Measurements from ENCODE around the gene GRHPR.
"Not testable (repeated sequence)": the region's sequence is repeated elsewhere in the genome, so short reads cannot be mapped to it uniquely, and the experiment has no call there.

The GRHPR gene

DNA sequence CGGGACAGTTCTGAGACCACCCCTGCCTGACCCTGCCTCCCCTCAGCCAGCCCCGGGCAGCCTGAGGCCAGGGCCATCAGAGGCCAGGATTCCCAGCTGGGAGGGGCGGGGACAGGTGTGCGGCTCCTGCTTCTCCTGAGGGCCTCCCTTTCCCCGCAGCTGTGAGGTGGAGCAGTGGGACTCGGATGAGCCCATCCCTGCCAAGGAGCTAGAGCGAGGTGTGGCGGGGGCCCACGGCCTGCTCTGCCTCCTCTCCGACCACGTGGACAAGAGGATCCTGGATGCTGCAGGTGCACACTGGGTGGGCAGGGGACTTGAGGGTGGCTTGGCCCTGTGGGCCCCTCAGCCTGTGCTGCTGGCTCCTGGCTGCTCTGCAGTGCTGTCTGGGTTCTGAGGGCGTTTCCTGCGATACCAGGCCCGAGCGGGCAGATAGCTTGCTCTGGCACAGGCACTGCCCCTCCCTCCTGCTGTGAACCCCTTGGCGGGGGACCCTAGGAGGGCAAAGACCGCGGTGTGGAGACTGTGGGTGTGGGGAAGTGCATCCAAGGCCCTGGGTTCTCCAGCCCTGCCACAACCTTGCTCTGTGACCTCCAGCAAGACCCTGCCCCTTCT, 2.3 kb downstream of the GRHPR start:
- Mint-ChIP-seq H3K4me1 (ENCODE audit: low read depth) (peaks cover 22% of the 10 kb centered on the region), H3K27ac (no peak overlapping the region), H3K4me3 (no peak overlapping the region), H3K27me3 (no peaks in the 10 kb centered on the region), H3K36me3 (ENCODE audit: low read depth) (peaks cover 25% of the 10 kb centered on the region), H3K9me3 (no peaks in the 10 kb centered on the region)

DNA sequence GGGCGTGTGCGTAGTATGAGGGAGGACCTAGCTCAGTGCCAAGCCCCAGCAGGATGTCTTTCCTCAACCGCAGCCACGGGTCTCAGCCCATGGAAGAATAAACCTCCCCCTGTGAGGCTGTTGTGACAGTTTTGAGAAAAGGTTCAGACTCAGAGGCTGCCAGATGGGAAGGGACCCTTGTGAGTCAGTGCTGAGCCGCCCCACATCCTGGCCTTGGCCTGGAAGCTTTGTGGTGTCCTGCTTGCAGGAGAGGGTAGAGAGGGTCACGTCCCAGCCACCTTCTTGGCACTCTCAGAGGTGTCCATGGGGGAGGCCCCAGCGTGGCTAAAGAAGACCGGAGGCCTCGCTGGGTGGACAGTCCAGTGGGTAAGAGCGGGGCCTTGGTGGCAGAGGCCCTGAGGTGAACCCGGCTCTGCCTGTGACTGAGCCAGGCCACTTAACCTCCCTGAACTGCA, 2.8 kb downstream of the GRHPR start:
- Mint-ChIP-seq H3K27ac (no peak overlapping the region), H3K9me3 (no peaks in the 10 kb centered on the region), H3K4me1 (ENCODE audit: low read depth) (peaks cover 22% of the 10 kb centered on the region), H3K27me3 (no peaks in the 10 kb centered on the region), H3K36me3 (ENCODE audit: low read depth) (peaks cover 26% of the 10 kb centered on the region), H3K4me3 (no peak overlapping the region)

DNA sequence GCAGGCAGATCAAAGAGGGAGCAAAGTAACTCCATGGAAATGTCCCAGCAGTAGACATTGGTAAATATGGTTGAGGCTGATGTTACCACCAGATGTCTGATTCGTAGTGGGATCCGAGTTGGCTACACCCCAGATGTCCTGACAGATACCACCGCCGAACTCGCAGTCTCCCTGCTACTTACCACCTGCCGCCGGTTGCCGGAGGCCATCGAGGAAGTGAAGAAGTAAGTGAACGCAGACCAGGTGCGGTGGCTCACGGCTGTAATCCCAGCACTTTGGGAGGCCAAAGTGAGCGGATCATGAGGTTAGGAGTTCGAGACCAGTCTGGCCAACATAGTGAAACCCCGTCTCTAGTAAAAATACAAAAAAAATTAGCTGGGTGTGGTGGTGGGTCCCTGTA, 3.9 kb downstream of the GRHPR start:
- not testable (repeated sequence) for H3K27me3 Mint-ChIP-seq, H3K4me3 Mint-ChIP-seq, H3K9me3 Mint-ChIP-seq, H3K27ac Mint-ChIP-seq
- H3K36me3 Mint-ChIP-seq (ENCODE audit: low read depth), result peaks cover 30% of the 10 kb centered on the region
- peaks cover 22% of the 10 kb centered on the region for H3K4me1 Mint-ChIP-seq (ENCODE audit: low read depth)

DNA sequence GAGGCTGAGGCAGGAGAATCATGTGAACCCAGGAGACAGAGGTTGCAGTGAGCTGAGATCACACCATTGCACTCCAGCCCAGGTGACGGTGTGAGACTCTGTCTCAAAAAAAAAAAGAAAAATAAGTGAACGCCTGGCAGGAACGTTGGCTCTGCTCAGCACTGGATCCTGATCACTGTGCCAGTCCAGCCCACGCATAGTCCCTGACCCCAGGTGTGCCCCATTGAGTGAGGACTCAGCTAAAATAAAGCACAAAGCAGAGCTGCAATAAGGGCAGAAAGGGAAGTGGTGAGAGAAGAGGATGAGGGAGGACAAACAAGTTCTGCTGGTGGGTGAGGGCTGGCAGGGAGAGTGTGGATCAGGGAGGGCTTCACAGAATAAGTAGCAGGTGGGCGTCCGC, 4.3 kb downstream of the GRHPR start:
- Mint-ChIP-seq H3K27me3 (no peaks in the 10 kb centered on the region), H3K9me3 (no peaks in the 10 kb centered on the region), H3K36me3 (ENCODE audit: low read depth) (peaks cover 34% of the 10 kb centered on the region), H3K4me3 (no peak overlapping the region), H3K4me1 (ENCODE audit: low read depth) (peaks cover 20% of the 10 kb centered on the region), H3K27ac (no peak overlapping the region)

DNA sequence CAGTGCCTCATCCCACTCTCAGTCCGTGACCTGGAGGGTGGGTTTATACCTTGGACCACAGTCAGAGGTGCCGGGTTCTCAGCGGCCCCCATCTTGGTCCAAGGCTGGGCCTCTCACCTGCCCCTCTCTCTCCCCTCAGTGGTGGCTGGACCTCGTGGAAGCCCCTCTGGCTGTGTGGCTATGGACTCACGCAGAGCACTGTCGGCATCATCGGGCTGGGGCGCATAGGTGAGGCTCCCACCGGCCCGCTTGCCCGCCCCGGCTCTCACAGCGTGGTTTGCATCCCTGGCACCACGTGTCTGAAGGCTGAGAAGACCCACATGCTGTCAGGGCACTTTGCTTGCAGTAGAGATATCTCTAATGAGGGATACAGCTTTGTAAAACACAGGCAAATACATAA, 5.8 kb downstream of the GRHPR start:
- Mint-ChIP-seq H3K36me3 (ENCODE audit: low read depth) (peaks cover 43% of the 10 kb centered on the region), H3K27me3 (no peaks in the 10 kb centered on the region), H3K9me3 (no peaks in the 10 kb centered on the region), H3K4me1 (ENCODE audit: low read depth) (peaks cover 24% of the 10 kb centered on the region), H3K4me3 (no peak overlapping the region), H3K27ac (no peak overlapping the region)

DNA sequence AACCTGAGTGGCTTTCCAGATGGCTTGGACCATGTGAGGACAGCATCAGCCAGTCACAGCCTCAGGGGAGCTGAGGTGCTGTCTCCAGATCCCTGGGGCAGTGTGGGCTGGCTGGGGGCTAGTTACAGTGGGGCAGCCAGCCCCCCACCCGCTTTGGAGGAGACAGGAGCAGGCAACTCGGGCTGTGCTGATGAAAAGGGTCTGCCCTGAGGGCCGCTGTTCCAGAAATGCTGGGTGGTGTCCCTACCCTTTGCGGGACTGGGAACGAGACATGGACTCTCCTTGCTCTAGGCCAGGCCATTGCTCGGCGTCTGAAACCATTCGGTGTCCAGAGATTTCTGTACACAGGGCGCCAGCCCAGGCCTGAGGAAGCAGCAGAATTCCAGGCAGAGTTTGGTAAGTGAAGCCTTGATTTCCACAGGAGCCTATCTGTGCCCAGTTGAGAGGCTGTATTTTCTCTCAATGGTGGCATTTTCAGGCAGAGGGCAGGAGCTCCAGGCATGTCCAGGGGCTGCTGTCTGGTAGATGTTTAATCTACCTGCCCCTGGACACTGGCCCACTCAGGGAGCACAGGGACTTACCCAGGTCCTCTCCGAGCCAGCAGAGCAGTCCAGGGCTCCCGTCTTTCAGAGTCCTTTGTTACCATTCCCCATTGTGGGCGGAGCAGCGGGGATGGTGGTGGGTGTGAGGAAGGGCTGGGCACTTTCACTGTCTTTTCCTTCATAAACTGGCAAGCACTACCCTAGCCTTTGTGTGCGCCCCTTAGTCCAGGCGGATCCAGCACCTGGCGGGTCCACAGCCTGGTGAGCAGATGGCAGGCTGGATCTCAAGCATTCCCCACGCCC, 7.2 kb downstream of the GRHPR start:
- no peak overlapping the region for H3K4me3 Mint-ChIP-seq
- H3K36me3 Mint-ChIP-seq (ENCODE audit: low read depth), result peaks cover 47% of the 10 kb centered on the region
- no peaks in the 10 kb centered on the region for H3K9me3 Mint-ChIP-seq
- H3K27me3 Mint-ChIP-seq, result no peaks in the 10 kb centered on the region
- peaks cover 15% of the 10 kb centered on the region for H3K4me1 Mint-ChIP-seq (ENCODE audit: low read depth)
- H3K27ac Mint-ChIP-seq, result no peak overlapping the region

DNA sequence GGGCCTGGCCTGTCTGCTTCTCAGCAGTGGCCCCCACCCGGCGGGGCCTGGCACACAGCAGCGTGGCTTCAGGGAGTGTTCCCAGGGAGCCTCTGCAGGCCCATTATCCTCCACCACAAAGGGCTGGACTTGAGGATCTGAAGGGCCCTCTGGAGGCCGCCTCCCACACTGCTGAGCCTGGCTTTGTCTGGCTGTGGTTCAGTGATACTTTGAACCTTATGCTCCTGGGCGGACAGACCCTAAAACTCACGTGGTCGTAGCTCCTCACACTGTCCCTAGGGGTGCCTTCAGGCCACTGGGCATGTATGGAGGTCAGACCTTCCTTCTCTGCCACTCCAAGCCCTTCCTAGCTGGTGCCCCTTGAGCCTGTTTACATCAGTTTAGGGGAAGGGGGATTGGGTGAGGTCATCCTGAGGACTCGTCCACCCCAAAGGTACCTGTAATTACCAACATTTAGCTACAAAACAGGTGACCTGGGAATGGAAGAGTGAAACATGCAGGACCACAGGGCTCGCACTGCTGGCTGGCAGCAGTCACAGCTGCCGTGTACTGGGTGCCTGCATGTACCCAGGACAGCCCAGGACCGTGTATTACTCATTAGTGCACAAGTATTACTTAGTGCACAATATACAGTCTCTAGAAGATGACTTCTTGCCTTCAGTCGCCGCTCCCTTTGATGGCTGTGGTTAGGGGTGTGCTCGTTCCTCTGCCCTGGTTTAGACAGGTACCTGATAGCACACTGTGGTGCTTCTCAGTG, 8.5 kb downstream of the GRHPR start:
- Mint-ChIP-seq H3K27me3 (no peaks in the 10 kb centered on the region), H3K4me1 (ENCODE audit: low read depth) (peaks cover 11% of the 10 kb centered on the region), H3K9me3 (no peaks in the 10 kb centered on the region), H3K27ac (no peak overlapping the region), H3K4me3 (no peak overlapping the region), H3K36me3 (ENCODE audit: low read depth) (peaks cover 44% of the 10 kb centered on the region)

DNA sequence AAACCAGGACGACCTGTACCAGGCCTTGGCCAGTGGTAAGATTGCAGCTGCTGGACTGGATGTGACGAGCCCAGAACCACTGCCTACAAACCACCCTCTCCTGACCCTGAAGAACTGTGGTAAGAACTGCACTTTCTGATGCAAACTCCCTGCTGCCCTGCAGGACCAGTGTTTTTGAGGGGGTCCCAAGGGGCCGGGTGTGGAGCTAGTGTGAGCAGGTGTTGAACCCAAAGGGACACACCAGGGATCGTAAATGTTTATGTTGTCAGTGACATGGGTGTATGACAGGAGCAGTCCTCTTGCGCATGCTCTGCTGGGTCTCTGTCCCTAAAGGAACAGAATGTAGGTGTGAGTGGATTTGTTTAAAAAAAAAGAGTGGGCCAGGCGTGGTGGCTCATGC, 9.5 kb downstream of the GRHPR start:
- Mint-ChIP-seq H3K9me3 (no peaks in the 10 kb centered on the region), H3K4me3 (no peak overlapping the region), H3K4me1 (ENCODE audit: low read depth) (peaks cover 9% of the 10 kb centered on the region), H3K27ac (no peak overlapping the region), H3K27me3 (no peaks in the 10 kb centered on the region), H3K36me3 (ENCODE audit: low read depth) (peaks cover 43% of the 10 kb centered on the region)

DNA sequence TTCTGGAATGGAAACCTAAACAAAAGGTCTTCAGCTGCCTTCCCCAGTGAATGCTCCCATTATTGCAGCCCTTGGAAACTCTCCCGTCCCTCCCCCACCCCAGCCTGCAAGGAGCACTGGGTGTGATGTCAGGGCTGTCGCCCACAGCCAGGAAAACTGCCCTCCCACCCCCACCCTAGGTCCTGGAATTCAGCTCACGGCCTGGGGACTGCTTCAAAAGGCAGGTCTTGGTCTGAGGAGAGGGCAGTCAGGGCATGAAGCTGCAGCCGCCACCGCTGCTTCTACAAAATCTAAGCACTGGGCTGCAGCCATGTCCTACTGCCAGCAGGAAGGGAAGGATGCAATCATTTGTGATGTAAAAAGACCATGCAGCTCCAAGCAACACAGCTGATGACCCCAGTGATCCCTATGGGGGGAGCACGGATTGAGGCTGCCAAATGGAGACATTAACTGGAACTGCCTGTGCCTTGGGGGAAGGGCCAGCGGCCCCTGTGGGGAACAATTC, 11.4 kb downstream of the GRHPR start:
- Mint-ChIP-seq H3K4me1 (ENCODE audit: low read depth) (peaks cover 9% of the 10 kb centered on the region), H3K9me3 (no peaks in the 10 kb centered on the region), H3K27ac (no peak overlapping the region), H3K36me3 (ENCODE audit: low read depth) (peaks cover 47% of the 10 kb centered on the region), H3K4me3 (no peak overlapping the region), H3K27me3 (no peaks in the 10 kb centered on the region)

DNA sequence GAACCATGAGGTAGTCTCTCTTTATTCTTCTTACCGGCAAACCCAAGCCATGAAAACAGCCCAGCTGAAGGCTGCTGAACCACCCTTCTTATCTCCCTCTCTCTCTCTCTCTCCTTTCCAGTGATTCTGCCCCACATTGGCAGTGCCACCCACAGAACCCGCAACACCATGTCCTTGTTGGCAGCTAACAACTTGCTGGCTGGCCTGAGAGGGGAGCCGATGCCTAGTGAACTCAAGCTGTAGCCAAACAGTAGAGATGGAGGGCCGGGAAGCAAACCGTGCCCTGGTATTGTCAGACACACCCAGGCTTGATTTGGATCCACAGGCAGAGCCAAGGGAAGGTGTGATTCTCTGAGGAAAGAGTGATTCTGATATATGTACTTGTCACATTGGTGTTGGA, 14.0 kb downstream of the GRHPR start:
- no peaks in the 10 kb centered on the region for H3K9me3 Mint-ChIP-seq
- H3K36me3 Mint-ChIP-seq (ENCODE audit: low read depth), result peaks cover 57% of the 10 kb centered on the region
- no peaks in the 10 kb centered on the region for H3K27me3 Mint-ChIP-seq
- H3K4me1 Mint-ChIP-seq (ENCODE audit: low read depth), result peaks cover 9% of the 10 kb centered on the region
- H3K27ac Mint-ChIP-seq, result no peak overlapping the region
- no peak overlapping the region for H3K4me3 Mint-ChIP-seq

DNA sequence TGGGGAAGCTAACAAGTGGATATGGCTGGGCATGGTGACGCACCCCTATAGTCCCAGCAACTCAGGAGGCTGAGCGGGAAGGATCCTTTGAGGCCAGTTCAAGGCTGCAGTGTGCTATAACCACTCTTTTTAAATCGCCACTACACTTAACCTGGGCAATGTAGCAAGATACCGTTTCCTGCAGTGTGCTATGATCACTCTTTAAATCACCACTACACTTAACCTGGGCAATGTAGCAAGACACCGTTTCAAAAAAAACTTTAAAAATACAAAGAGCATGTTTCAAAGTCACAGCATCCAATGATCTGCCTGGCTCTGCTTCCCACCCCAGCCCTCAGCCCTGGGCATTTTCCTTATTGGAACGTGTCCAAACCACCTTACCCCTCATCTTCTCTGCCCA, 14.5 kb downstream of the GRHPR start:
- Mint-ChIP-seq H3K27ac (no peak overlapping the region), H3K36me3 (ENCODE audit: low read depth) (peaks cover 57% of the 10 kb centered on the region), H3K4me1 (ENCODE audit: low read depth) (peaks cover 8% of the 10 kb centered on the region), H3K27me3 (no peaks in the 10 kb centered on the region), H3K4me3 (no peak overlapping the region), H3K9me3 (no peaks in the 10 kb centered on the region)

DNA sequence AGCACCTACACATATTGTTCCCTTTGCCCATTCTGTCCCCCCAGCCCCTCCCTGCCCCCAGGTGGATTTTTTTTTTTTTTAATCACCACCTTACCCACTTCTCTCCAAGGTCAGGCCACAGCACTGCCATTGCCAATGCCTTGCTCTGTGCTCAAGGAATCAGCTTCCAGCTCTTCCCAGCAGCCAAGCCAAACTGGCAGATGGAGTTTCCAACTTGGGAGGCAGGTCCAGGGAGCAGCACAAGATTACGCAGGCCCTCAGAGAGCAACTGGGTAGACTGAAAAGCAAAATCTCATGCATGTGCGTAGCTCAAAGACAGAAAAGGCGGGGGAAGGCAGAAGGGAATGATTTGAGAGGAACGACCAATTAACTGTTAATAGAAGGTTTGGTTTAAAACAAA, 15.1 kb downstream of the GRHPR start:
- peaks cover 53% of the 10 kb centered on the region for H3K36me3 Mint-ChIP-seq (ENCODE audit: low read depth)
- H3K9me3 Mint-ChIP-seq, result no peaks in the 10 kb centered on the region
- H3K4me3 Mint-ChIP-seq, result no peak overlapping the region
- H3K27me3 Mint-ChIP-seq, result no peaks in the 10 kb centered on the region
- H3K4me1 Mint-ChIP-seq (ENCODE audit: low read depth), result peaks cover 3% of the 10 kb centered on the region
- no peak overlapping the region for H3K27ac Mint-ChIP-seq

DNA sequence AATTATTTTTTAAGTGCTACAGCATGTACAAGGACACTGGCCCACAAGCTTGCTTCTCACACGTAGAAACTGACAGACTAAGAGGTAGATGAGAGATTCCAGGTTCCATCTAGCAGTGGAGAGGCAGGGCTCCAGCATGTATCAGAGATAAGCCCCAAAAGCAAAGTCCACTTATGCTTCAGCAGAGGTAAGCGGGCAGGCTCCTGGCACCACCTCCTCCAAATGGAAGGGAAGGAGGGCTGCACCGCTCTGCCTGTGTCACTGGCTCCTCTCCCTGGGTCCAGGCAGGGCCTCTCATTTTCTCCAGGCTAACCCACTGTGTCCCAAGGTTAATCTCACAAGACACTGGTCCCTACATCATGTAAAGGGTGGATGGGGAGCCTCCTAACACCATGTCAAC, 15.9 kb downstream of the GRHPR start:
- no peaks in the 10 kb centered on the region for H3K4me1 Mint-ChIP-seq (ENCODE audit: low read depth)
- no peak overlapping the region for H3K4me3 Mint-ChIP-seq
- peaks cover 50% of the 10 kb centered on the region for H3K36me3 Mint-ChIP-seq (ENCODE audit: low read depth)
- no peak overlapping the region for H3K27ac Mint-ChIP-seq
- H3K27me3 Mint-ChIP-seq, result no peaks in the 10 kb centered on the region
- no peaks in the 10 kb centered on the region for H3K9me3 Mint-ChIP-seq

DNA sequence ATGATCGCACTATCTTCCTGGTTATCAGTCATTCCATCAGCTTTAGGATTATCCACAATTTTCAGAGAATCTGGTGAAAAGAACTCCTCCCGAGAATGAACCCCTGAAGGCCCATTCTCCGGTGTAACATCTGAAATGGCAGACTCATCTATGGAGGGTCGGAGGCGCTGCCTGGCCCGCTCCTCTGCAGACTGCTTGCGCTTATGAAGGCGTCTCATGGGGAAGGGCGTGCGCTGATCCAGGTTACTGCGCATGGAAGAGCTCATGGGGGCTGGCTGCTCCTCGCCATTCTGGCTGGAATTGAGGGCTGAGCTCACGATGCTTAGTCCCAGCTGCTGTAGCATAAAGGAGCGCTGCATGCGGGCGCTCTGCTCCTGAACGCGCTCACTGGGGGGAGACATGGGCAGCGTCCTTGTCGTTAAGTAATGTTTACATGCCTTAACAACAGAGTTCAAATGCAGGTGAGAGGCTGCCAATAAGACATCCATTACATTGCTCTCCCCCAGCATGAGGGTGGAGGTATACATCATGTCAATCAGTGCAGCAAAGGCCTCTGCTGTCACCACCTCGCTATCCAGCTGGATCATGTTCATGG, 19.4 kb downstream of the GRHPR start:
- no peaks in the 10 kb centered on the region for H3K9me3 Mint-ChIP-seq
- no peaks in the 10 kb centered on the region for H3K27me3 Mint-ChIP-seq
- H3K27ac Mint-ChIP-seq, result no peak overlapping the region
- H3K36me3 Mint-ChIP-seq (ENCODE audit: low read depth), result peaks cover 48% of the 10 kb centered on the region
- H3K4me3 Mint-ChIP-seq, result no peak overlapping the region
- H3K4me1 Mint-ChIP-seq (ENCODE audit: low read depth), result peaks cover 1% of the 10 kb centered on the region

DNA sequence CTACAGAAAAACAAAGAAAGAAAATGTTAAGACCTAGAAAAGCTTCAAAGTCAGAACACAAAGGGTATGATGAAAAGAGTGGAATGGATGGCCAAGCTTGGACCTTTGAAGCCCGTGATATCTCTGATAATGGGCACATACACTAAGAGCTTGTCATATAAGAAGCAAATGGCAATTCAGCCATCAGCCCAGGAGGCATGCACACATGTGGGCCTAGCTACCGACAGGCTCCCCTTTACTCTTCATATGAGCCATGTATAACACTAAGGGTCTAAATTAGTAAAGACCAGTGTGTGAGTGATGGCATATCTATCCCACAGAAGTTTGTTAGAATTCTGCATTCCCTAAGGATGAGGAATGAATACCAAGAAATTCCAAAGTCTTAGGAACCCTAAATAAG, 20.1 kb downstream of the GRHPR start:
- Mint-ChIP-seq H3K36me3 (ENCODE audit: low read depth) (peaks cover 48% of the 10 kb centered on the region), H3K4me1 (ENCODE audit: low read depth) (peaks cover 3% of the 10 kb centered on the region), H3K4me3 (no peak overlapping the region), H3K27me3 (no peaks in the 10 kb centered on the region), H3K27ac (no peak overlapping the region), H3K9me3 (no peaks in the 10 kb centered on the region)
